GM19351 (cell line): ENCODE data around the gene ADGRV1.

Experiments used
- ATAC-seq: cut with Tn5 transposase; IDR thresholded peaks from one replicate; pipeline ENCODE4 v1.9.1; 2021; ENCODE audit warnings: mild to moderate bottlenecking, moderate library complexity; ENCODE audit not compliant: unreplicated experiment

ADGRV1 gene

DNA sequence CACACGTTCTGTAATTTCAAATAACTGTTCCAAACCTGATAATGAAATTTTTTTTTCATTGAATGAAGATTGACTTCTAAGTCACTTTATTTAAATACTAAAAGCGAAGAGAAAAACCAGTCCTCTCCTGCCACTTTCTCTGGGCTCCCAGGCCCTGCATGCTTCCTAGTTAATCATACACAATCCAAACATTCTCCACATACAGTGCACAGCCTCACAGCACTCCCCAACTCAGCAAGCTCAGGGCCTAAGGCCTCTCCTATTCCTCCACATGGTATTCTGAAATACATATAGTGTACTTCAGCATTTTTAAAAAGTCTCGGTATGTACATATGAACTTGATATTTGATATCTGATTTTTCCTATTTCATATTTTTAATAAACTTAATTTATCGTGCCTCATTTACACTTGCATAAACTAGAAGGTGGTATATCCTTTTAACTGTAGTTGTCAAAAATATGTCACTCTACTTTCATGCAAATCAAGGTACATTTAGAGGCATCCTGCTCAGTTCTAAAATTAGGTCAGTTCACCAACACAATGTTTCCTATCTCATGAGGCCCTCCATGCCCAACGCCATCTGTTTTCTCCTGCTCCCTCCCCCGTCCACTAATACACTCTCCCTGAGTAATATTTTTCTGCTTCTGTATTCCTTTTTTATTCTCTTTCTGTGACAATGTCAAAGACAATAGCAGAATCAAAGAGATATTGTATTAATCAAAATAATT, 617.9 kb downstream of the ADGRV1 start:
- peak; percentile 49 for ATAC-seq

DNA sequence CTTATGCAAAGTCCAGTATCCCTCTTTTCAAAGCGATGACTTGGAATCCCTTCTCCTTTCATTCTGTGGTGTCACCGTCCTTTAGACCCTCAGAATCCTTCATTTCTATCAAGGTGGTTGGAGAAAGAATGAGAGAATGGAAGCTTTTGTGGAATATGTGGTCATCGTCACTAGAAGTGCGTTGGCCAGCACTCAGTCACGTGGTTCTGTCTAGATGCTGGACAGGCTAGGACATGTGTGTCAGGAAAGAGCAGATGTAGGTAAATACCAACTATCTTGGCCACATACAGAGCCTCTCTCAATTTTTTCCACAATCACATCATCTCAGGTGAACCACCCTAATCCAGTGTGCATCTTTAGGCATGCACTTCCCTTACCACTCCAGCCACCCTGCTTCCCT, 618.5 kb downstream of the ADGRV1 start:
- no peak for ATAC-seq

DNA sequence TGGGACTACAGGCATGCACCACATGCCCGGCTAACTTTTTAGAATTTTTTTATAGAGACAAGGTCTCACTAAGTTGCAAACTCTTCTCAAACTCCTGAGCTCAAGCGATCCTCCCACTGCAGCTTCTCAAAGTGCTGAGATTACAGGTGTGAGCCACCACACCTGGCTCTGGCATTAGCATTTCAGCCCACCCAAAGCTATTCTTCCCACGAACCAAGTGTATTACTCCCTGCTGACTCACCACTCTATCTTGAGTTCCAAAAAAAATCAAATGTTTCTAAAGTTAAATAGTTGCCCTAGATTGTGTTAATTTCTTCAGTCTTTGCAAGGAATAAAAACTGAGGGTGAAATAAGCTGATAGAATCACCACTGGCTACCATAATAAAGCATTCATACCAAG, 619.0 kb downstream of the ADGRV1 start:
- no peak for ATAC-seq

DNA sequence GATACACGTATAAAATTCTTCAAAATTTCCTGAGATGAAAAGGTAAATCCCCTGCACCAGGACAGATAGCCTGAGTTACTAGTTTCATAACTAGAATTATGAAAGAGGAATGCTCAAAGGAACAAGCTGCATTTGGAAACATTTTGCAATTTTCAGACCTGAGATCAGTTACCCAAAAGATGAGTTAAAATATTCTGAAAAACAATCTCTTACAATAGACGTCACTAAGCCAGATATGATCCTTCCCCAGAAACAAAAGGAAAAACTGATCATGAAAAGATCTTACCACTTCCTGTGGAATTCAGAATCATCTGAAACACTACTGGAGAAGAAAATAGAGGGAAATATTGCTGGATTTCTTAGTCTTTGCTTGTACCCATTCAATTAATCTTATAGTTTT, 619.9 kb downstream of the ADGRV1 start:
- ATAC-seq, result no peak

DNA sequence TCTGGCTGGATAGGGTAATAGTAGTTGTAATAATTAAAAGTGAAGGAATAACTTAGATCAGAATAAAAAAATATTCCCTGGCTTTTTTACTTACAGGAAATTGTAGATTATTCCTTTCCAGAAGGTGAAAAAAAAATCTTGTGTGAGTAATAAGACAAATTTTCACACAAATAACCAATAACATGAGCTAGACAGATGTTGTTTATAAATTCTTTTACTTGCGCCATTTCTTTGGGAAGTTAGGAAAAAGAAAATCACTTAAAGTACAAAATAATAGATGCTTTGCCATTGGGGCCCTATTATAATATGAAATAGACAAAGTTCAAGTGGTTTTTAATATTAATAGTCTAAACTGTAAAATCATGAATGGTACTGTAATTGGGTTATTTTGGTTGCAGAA, 620.4 kb downstream of the ADGRV1 start:
- no peak for ATAC-seq

DNA sequence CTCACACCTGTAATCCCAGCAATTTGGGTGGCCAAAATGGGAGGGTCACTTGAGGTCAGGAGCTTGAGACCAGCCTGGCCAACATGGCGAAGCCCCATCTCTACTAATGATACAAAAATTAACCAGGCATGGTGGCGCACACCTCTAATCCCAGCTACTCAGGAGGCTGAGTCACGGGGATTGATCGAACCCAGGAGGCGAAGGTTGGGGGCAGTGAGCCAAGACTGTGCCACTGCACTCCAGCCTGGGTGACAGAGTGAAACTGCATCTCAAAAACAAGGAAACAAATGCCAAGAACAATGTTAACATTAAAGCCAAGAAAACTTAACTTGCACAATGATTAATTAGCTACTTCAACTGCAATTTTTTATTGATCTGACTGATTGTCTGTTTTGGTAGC, 621.9 kb downstream of the ADGRV1 start:
- no peak for ATAC-seq

DNA sequence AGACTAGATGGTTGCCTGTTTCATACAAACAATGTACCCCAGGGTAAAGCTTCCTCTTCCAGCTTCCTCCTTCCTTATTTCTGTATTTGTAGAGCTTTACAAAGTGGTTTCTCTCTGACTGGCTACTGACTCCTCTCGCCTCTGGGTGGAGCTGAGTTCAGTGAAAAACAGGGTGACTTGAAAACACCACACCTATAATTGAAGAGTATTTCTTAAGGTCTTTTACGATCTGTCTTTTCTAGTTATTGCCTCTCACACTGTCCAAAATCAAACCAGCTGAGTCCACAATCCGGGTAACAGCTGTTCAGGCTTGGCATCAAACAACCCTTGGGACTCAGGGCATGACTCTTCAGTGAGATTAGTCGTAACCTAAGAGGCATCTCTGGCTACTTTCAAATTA, 624.2 kb downstream of the ADGRV1 start:
- ATAC-seq, result peak; percentile 88

DNA sequence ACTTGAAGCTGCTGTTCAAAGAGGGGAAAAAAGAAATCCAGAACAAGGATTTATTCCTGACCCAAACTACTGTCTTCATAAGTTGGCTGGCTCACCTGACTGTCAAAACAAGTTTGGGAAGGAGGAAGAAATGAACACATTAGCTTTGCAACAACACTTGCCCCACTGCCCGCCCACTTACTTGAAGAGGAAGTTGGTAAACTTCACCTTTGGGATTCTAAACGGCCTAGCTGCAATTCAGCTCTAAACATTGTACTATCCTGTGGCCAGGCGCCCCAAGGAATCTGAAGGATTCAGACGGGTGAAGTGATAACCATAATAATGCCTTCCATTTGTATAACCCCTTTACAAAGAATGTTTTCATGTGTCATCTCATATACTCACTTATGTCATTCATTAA, 625.1 kb downstream of the ADGRV1 start:
- ATAC-seq, result no peak

DNA sequence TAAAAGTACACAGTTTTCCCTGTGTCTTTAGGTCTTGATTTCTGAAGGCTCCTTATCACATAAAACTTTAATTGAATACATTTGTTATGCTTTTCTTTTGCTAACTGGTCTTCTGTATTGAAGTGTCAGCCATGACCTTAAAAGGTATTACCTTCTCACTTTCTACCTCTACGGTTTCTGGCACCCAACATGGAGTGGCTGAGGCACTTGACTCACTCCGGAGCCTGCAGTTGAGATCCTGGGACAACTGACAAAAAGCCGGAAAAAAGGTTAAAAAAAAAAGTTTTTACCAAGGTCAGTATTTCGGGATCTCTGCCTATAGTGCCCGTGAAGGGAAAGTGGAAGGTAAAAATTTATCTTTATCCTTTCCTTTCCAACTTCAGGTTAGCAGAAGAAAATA, 627.5 kb downstream of the ADGRV1 start:
- no peak for ATAC-seq

DNA sequence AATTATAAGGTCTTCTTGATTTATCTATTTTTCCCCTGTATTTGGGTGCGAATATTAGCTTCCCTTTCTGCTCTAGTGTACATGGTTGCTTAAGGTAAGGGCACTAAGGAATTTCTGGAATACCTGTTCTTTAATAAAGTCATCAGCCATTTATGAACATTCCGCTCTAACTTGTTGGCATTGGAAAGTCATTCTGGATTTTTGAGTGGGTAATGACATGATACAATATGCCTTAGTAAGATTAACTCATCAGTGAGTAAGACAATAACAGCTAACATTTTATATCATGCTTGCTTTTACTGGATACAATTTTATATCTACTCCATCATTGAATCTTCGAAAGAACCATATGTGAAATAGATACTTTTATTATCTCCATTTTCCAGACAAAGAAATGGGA, 628.4 kb downstream of the ADGRV1 start:
- ATAC-seq, result no peak

DNA sequence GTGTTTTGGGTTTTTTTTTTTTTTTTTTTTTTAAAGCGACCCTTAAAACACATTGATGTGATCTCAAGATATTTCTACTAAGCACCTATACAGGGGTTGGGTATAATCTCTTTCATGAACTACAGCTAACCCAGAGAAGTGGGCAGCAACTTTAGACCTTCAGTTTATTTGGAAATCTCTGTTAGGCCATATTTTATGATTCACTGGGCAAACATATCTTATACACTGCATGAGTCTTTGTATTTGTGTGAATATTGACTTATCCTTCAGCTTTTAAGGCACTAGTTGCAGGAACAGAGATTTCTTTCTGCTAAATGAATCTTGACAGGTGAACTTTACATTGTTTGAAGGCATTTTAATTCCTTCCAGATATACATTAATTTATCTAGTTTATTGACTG, 630.2 kb downstream of the ADGRV1 start:
- no peak for ATAC-seq

DNA sequence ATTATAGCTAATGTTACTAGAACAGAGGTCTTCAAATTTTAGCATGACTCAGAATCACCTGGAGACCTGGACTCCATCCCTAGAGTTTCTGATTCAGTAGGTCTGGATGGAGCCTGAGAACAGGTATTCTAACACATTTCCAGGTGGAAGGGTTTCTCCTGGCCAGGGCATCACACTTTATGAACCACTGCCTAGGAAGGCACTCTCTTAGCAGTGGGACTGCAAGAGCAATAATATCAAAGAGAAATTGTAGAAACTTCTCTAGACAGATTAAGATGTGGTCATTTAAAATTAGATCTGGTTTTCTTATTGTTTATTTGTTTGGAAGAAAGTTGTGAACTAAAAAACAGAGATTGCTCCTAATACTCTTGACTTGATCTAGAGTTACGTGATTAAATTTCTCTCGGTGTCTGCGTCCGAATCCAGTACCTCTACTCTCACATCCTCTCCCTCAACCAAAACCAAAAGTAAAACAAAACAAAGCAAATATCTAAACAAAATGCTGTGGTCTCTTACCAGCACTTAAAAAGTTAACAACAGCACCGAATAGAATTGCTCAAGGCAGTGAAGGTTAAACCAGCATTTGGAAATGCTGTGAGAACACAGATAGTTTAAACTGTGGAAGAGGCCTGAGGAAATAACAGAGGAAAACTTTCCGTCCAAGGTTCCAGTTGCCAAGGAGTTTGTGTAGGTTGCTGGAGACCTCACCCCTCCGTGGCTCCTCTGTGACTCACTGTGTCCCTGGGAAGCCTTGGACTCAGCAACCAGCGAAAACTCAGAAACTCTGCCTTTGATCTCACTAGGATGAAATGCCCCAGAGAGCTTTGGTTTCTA, 631.1 kb downstream of the ADGRV1 start:
- ATAC-seq, result peak; percentile 94

DNA sequence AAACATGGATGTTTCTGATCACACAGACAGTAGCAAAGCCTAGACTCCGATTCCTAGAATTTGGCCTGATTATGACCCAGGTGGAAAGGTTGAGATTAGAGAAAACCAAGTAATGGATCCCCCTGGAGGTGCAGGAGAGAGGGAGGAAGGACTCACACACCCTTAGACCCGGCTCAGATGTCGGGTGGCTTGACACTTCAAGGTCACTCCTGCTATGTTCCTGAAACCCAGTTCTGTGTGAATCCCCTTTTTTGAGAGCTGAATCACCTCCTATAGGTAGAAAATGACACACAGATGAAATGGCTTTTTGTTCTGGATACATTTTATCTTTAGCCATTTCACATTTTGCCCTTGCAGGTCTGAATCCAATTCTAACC, 631.7 kb downstream of the ADGRV1 start:
- no peak for ATAC-seq

DNA sequence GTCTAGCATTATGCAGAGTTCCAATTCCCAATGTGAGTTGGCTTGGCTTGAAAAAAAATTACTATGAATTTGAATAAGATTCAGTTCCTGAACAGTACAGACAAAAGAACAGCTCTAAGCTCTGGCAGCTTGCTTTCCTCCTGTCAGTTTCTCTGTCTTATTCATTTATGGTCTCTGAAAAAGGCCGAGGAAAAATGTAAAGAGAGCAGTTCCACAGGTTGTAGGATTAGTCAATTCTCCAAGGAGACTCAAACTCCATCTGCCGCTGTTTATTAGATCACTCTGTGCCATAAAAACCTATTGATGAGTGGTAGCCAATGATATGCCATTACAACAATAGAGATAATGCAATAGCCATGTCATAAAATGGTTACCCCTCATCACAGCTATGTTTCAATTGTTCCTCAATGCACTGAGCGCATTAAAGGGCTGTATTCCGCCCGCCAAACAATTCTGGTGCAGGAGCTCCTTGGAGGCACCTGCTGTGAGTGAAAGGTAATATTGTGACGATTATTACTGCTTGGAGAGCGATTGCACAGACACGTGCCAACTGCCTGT, 636.3 kb downstream of the ADGRV1 start:
- ATAC-seq, result no peak

DNA sequence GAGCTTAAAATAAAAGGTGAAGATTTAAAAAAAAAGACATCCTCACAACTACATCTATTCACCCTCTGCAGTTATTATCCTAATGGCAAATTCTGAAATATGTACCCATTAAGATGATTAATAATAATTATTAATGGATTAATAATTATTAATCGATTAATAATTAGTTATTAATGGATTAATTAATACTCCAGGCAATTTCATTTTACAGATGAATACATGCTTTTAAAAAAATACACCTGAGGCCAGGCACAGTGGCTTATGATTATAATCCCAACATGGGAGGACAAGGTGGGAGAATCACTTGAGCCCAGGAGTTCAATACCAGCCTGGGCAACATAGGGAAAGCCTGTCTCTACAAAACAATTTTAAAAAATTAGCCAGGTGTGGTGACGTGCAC, 642.1 kb downstream of the ADGRV1 start:
- no peak for ATAC-seq

DNA sequence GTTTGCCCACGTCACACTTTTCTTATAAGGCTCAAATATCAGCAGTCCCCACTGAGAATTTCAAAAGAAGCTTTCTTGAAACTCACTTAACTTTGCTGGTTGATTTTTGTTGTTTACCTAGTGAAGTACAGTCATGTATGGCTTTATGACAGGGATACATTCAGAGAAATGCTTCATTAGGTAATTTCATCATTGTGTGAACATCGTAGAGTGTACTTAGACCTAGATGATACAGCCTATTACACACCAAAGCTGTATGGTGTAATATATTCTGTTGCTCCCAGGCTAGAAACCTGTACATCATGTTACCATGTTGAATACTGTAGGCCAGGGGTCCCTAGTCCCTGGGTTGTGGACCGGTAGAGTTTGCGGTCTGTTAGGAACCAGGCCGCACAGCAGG, 647.5 kb downstream of the ADGRV1 start:
- no peak for ATAC-seq

DNA sequence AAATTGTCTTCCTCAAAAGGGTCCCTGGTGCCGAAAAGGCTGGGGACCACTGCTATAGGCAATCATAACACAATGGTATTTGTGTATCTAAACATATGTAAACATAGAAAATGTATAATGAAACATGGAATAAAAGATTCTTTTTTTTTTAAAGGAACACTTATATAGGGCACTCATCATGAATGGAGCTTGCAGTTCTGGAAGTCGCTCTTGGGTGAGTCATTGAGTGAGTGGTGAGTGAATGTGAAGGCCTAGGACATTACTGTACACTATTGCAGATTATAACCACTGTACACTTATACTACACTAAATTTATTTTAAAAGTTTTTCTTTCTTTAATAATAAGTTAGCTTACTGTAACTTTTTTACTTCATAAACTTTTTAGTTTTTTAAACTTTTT, 648.1 kb downstream of the ADGRV1 start:
- ATAC-seq, result no peak

DNA sequence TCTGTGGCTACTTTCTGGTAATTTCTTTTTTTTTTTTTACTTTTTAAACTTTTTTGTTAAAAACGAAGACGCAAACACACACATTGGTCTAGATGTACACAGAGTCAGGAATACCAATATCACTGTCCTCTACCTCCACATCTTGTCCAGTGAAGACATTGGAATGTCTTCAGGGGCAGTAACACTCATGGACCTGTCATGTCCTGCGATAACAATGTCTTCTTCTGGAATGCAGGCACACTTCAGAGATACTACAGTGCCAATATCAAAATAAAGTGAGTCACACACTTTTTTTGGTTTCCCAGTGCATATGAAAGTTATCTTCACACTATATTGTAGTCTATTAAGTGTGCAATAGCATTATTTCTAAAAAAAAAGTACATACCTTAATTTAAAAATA, 648.7 kb downstream of the ADGRV1 start:
- no peak for ATAC-seq

DNA sequence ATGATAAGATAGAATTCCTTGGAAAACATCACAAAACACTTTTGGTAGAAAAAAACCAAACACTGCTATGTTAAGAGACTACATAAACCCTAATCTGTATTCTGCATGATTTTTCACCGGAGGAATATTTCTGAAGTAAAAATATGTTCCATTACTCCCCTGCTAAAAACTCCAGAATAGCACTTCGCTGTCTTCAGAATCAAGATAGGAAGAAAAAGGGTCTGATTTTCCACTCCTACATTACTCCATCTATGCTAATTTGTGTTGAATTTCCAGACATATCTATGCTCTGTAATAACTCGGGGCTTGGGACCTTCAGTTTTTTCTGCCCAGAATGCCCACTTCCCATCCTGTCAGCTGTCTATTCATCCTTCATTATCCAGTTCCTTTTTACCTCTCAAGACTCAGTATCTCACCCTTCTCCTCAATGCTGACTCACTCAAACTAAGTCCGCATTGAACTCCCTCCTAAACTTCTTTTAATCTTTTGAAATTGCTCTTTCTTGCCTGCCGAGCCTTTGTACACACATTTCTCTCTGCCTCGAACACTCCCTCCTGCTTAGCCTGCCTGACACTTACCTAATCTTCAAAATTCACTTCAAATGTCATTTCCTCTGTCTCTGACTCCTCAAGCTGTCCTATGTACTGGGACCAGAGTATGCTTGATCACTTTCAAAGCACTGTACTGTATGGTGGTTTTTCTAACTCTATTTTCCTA, 653.6 kb downstream of the ADGRV1 start:
- ATAC-seq, result no peak

DNA sequence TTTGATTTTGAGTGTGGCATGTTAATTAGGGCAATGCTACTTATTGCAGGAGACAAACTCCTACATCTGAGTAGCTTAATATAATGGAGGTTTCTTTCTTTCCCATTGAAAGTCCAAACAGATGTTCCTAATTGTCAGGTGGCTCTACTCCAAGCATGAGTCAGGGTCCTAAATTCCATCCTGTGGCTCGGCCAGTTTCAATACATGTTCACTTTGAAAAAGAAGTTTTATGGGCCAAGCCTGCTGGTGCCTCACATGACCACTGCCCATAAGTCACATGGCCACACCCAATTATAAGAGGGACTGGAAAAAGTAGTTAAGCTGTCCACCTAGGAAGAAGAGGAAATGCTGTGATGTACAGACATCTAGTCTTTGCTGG, 654.1 kb downstream of the ADGRV1 start:
- no peak for ATAC-seq
